Left lung (tissue), 10 donors: ENCODE measurements around the gene CIDEA. TPM values are rescaled to one million over a fixed set of nuclear protein-coding genes. Genes with fewer than 3 reads are reported as not detected.

Source experiments
- ATAC-seq: fragments of 200-7000 bp; cut with Tn5 transposase; one replicate; pipeline ENCODE4 v1.9.1; 2020; ENCODE audit warnings: moderate library complexity
- DNase-seq, 4 donors: peaks; one replicate each; pipeline ENCODE4 v3.0.0-alpha.2; 2013 to 2020
- H3K27ac ChIP-seq, 2 donors: fragments of 200-600 bp; sonication (generic) in 1 of 2; one replicate each; pipeline versions ENCODE4 v1.5.0 to v1.8.0; 2020 to 2021
- H3K27me3 ChIP-seq, 2 donors: fragments of 200-600 bp; sonication (generic) in 1 of 2; one replicate each; pipeline versions ENCODE4 v1.5.0 to v1.8.0; 2020 to 2021
- H3K36me3 ChIP-seq, 2 donors: fragments of 200-600 bp; sonication (generic) in 1 of 2; one replicate each; pipeline versions ENCODE4 v1.5.0 to v1.8.0; 2020 to 2021
- H3K4me1 ChIP-seq, 2 donors: fragments of 200-600 bp; one replicate each; pipeline ENCODE4 v1.8.0; 2021
- H3K4me3 ChIP-seq, 2 donors: fragments of 200-600 bp; sonication (generic) in 1 of 2; one replicate each; pipeline versions ENCODE4 v1.5.0 to v1.8.0; 2020 to 2021; ENCODE audit warnings: mild to moderate bottlenecking in 1 of 2
- H3K9me3 ChIP-seq, 2 donors: fragments of 200-600 bp; sonication (generic) in 1 of 2; one replicate each; pipeline versions ENCODE4 v1.5.0 to v1.8.0; 2020 to 2021
- CTCF ChIP-seq, 2 donors: fragments of 200-600 bp; sonication (generic) in 1 of 2; IDR thresholded peaks; one replicate each; pipeline versions ENCODE4 v1.5.0 to v1.8.0; 2021; ENCODE audit warnings: antibody characterized with exemption in 2 of 2
- intact Hi-C, 2 donors: fragments of 100-400 bp; cut with DNase I; formaldehyde crosslinking; loops; one replicate each; pipeline versions ENCODE4 v1.11.2 to v1.14.2; 2022
- polyA plus RNA-seq, 6 donors: library from polyadenylated mRNA; unstranded; fragments of 120-200 nt; gene quantifications; one replicate each; pipeline ENCODE4 v1.2.1, GENCODE V29; 2013; ENCODE audit not compliant: insufficient read length in 6 of 6
- total RNA-seq, 2 donors: library from RNA; stranded (reverse); fragmentation: NEBNext Ultra II Directional; extraction: Animal tissue kit (Norgen Biotek cat#: 25700); gene quantifications; one replicate each; pipeline ENCODE4 v1.2.1, GENCODE V29; 2021
- donor health status: DM: no; HTN: yes; CAD: no.
- donor health status: DM: no; HTN: no; CAD: no.

Gene CIDEA
- total and polyA plus RNA-seq, 8 donors, result 0.77 to 2.2 (median 1.8) TPM; not detected in 2

- intact Hi-C loops, result no loop called here
Measured at GRCh38 chr18:12283256-12283655, 29.1 kb downstream of the CIDEA start.

GRCh38 chr18:12283666-12284065 lies 29.5 kb downstream of the CIDEA start:
- Histone ChIP-seq H3K4me1 (peaks cover 4 to 18% of the 10 kb centered on the region in 2 donors), H3K27ac (no peak overlapping the region), H3K9me3 (no peaks in the 10 kb centered on the region), H3K27me3 (peaks cover 0 to 36% of the 10 kb centered on the region in 2 donors), H3K36me3 (no peaks in the 10 kb centered on the region), H3K4me3 (no peak overlapping the region)
- no peak for DNase-seq
- intact Hi-C loops, result no loop called here
- TF ChIP-seq CTCF (IDR thresholded peaks at IDR 0.05), result no peak
- ATAC-seq, result no peak

More at GRCh38 chr18:12283256-12283655, 29.1 kb downstream of the CIDEA start:
- Histone ChIP-seq H3K4me3 (no peak overlapping the region), H3K36me3 (no peaks in the 10 kb centered on the region), H3K4me1 (peaks cover 1 to 18% of the 10 kb centered on the region in 2 donors), H3K27me3 (peaks cover 0 to 31% of the 10 kb centered on the region in 2 donors), H3K9me3 (no peaks in the 10 kb centered on the region), H3K27ac (no peak overlapping the region)
- DNase-seq (no peak), ATAC-seq (no peak)
- no peak for TF ChIP-seq CTCF (IDR thresholded peaks at IDR 0.05)

GRCh38 chr18:12287131-12287681 lies 33.0 kb downstream of the CIDEA start:
- no peak for TF ChIP-seq CTCF (IDR thresholded peaks at IDR 0.05)
- peaks cover 0 to 55% of the 10 kb centered on the region in 2 donors for H3K27me3 ChIP-seq
- peak; percentile 85 for ATAC-seq
- H3K36me3 ChIP-seq, result no peaks in the 10 kb centered on the region
- no peaks in the 10 kb centered on the region for H3K9me3 ChIP-seq
- H3K4me3 ChIP-seq, result peak overlapping the region; percentile 28 to 31
- peak overlapping the region; percentile 70 to 71 for H3K27ac ChIP-seq
- H3K4me1 ChIP-seq, result peaks cover 4 to 20% of the 10 kb centered on the region in 2 donors
- DNase-seq, result no peak
- intact Hi-C loops, result no loop called here

- intact Hi-C loops, result no loop called here
- H3K4me1 ChIP-seq, result peaks cover 4 to 20% of the 10 kb centered on the region in 2 donors
- ATAC-seq (peak; percentile 94), DNase-seq (peak in 3 of 4 donors; percentile 63 to 86 (median 84))
- H3K4me3 ChIP-seq, result peak overlapping the region; percentile 28 to 31
- peaks cover 0 to 55% of the 10 kb centered on the region in 2 donors for H3K27me3 ChIP-seq
- TF ChIP-seq CTCF (IDR thresholded peaks at IDR 0.05), result no peak
- H3K9me3 ChIP-seq, result no peaks in the 10 kb centered on the region
- peak overlapping the region; percentile 70 to 71 for H3K27ac ChIP-seq
- H3K36me3 ChIP-seq, result no peaks in the 10 kb centered on the region
Measured at GRCh38 chr18:12287684-12288402, 33.7 kb downstream of the CIDEA start.

- ATAC-seq (peak; percentile 4), DNase-seq (no peak)
- Histone ChIP-seq H3K4me3 (peak overlapping the region in 1 of 2 donors; percentile 31), H3K9me3 (no peaks in the 10 kb centered on the region), H3K27me3 (peaks cover 0 to 55% of the 10 kb centered on the region in 2 donors), H3K27ac (peak overlapping the region; percentile 70 to 71), H3K36me3 (no peaks in the 10 kb centered on the region), H3K4me1 (peaks cover 4 to 20% of the 10 kb centered on the region in 2 donors)
- intact Hi-C loops, result no loop called here
- no peak for TF ChIP-seq CTCF (IDR thresholded peaks at IDR 0.05)
Measured at GRCh38 chr18:12288403-12288755, 34.2 kb downstream of the CIDEA start.
